Measurements from ENCODE around the gene REV3L. TPM values are rescaled to one million over a fixed set of nuclear protein-coding genes. Genes with fewer than 3 reads are reported as not detected.

Gene REV3L
- total and polyA plus RNA-seq, 2 donors: 33.8 to 132 TPM

GRCh38 chr6:111381123-111381522 lies 101.9 kb downstream of the REV3L start:
- H3K27ac ChIP-seq (ENCODE audit: low read depth): no peak overlapping the region
- no peak overlapping the region for H3K4me3 ChIP-seq (ENCODE audit: low read depth, low read length)
- peaks cover 8% of the 10 kb centered on the region for H3K36me3 ChIP-seq (ENCODE audit: insufficient read depth)
- DNase-seq (ENCODE audit: extremely low spot score): no peak
- H3K4me1 ChIP-seq (ENCODE audit: insufficient read depth): no peaks in the 10 kb centered on the region

- WGBS: 97% methylated on average over 2 of the region's 2 CpGs
- Histone ChIP-seq H3K4me3 (ENCODE audit: low read depth, low read length) (no peak overlapping the region), H3K27ac (ENCODE audit: low read depth) (no peak overlapping the region), H3K36me3 (ENCODE audit: insufficient read depth) (peaks cover 7% of the 10 kb centered on the region), H3K4me1 (ENCODE audit: insufficient read depth) (no peaks in the 10 kb centered on the region)
- DNase-seq (ENCODE audit: extremely low spot score): no peak
These were observed 103.2 kb downstream of the REV3L start for GRCh38 chr6:111379831-111380230.

DNA sequence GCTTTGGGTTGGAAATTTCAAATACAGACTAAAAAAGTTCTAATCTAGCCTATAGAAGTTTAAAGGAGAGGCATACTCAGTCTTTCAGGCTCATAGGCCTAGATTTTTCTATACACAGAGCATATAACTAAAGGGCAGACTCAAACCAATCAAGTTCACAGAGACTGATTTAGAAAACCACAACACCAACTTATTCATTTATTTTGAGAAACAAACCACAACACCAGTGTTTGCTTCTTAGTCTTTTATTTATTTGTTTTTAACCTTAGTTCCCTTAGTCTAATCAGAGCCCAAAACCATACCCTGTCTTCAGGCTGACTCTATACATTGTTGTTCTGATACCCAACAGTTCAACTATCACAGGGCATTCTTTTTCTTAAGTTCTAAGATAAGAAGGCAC lies 103.7 kb downstream of the REV3L start:
- Histone ChIP-seq H3K4me3 (ENCODE audit: low read depth, low read length) (no peak overlapping the region), H3K4me1 (ENCODE audit: insufficient read depth) (no peaks in the 10 kb centered on the region), H3K27ac (ENCODE audit: low read depth) (no peak overlapping the region), H3K36me3 (ENCODE audit: insufficient read depth) (peaks cover 5% of the 10 kb centered on the region)
- DNase-seq (ENCODE audit: extremely low spot score): no peak

GRCh38 chr6:111377558-111378120 lies 105.4 kb downstream of the REV3L start:
- Histone ChIP-seq H3K4me3 (ENCODE audit: low read depth, low read length) (no peak overlapping the region), H3K36me3 (ENCODE audit: insufficient read depth) (peaks cover 7% of the 10 kb centered on the region), H3K27ac (ENCODE audit: low read depth) (no peak overlapping the region), H3K4me1 (ENCODE audit: insufficient read depth) (no peaks in the 10 kb centered on the region)
- WGBS: 96% methylated on average over 2 of the region's 2 CpGs
- DNase-seq (ENCODE audit: extremely low spot score): no peak

DNA sequence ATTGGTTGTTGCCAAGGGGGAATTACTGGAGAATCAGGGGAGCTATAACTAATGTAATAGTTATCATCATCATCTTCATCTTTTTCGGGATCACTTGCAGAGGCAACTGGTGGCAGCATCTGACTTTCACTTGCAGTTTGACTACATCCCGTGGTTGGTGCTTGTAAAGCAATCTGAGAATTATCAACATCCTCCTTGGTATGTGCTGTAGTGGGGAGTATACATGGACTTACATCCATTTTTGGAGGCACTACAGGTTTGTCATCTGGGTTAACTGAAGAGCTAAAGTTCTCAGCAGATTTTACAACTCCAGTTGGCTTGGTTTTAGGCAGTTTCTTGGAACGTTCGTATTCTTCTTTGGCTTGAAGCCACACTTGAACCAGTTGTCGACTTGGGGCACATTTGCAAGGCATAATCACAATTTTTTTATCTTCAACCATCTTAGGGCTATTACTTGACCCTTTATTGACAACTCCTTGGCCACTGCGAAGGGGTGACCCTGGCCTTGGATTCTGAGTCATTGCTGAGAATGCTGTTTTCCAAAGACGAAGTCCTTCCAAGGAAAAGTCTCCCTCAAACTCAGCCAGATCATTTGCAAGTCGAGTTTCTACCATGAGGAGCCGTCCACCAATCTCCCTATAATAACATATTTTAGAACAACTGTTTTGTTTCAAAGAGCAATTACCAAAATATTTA lies 115.5 kb downstream of the REV3L start:
- no peaks in the 10 kb centered on the region for H3K36me3 ChIP-seq (ENCODE audit: insufficient read depth)
- no peak overlapping the region for H3K27ac ChIP-seq (ENCODE audit: low read depth)
- no peak for DNase-seq (ENCODE audit: extremely low spot score)
- H3K4me1 ChIP-seq (ENCODE audit: insufficient read depth): no peaks in the 10 kb centered on the region
- H3K4me3 ChIP-seq (ENCODE audit: low read depth, low read length): no peak overlapping the region
- 36% methylated on average over 9 of the region's 9 CpGs for WGBS

- H3K27ac ChIP-seq (ENCODE audit: low read depth): no peak overlapping the region
- DNase-seq (ENCODE audit: extremely low spot score): no peak
- 38% methylated on average over 5 of the region's 5 CpGs for WGBS
- no peaks in the 10 kb centered on the region for H3K4me1 ChIP-seq (ENCODE audit: insufficient read depth)
- no peaks in the 10 kb centered on the region for H3K36me3 ChIP-seq (ENCODE audit: insufficient read depth)
- H3K4me3 ChIP-seq (ENCODE audit: low read depth, low read length): no peak overlapping the region
These were observed 121.4 kb downstream of the REV3L start for GRCh38 chr6:111361648-111362047.

DNA sequence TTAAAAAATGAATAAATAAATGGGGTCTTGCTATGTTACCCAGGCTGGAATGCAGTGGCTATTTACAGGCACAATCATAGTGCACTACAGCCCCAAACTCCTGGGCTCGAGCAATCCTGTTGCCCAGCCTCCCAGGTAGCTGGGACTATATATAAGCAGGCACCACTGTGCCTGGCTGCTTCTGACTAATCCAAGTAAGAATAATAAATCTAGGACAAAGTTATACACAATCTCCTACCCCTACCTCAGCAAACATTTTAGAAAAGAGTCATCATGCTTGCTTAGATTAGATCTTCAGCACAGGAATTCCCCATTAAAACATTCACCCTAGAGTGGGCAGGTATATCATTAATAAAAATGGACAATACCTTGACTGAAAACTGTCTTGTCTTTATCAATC lies 124.6 kb downstream of the REV3L start:
- Histone ChIP-seq H3K4me1 (ENCODE audit: insufficient read depth) (no peaks in the 10 kb centered on the region), H3K4me3 (ENCODE audit: low read depth, low read length) (no peak overlapping the region), H3K27ac (ENCODE audit: low read depth) (no peak overlapping the region), H3K36me3 (ENCODE audit: insufficient read depth) (no peaks in the 10 kb centered on the region)
- WGBS: 73% methylated on average over 1 of the region's 1 CpG
- DNase-seq (ENCODE audit: extremely low spot score): no peak

DNA sequence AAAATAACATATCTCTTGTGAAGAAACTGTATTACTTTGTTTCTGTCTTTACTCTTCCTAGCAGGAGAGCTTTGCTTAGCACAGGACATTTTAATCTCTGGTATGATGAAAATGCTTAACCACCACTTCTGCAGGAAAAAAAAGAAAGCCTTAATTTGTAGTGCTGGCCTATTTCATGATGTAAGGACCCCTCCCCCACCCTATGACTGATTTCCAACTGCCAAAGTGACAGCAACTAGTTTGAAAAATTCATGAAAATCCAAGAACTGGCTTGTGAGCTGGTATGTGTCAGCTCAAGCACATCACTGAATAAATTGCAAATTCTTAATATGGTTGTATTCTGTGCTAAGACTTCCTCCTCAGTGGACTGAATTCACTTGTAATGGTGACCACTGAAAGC lies 125.3 kb downstream of the REV3L start:
- Histone ChIP-seq H3K27ac (ENCODE audit: low read depth) (no peak overlapping the region), H3K4me3 (ENCODE audit: low read depth, low read length) (no peak overlapping the region), H3K36me3 (ENCODE audit: insufficient read depth) (no peaks in the 10 kb centered on the region), H3K4me1 (ENCODE audit: insufficient read depth) (no peaks in the 10 kb centered on the region)
- no peak for DNase-seq (ENCODE audit: extremely low spot score)

- 99% methylated on average over 1 of the region's 1 CpG for WGBS
- no peaks in the 10 kb centered on the region for H3K36me3 ChIP-seq (ENCODE audit: insufficient read depth)
These were observed 126.5 kb downstream of the REV3L start for GRCh38 chr6:111356551-111356950.

GRCh38 chr6:111354758-111355555 lies 128.1 kb downstream of the REV3L start:
- no peak overlapping the region for H3K4me3 ChIP-seq (ENCODE audit: low read depth, low read length)
- no peak overlapping the region for H3K27ac ChIP-seq (ENCODE audit: low read depth)
- H3K4me1 ChIP-seq (ENCODE audit: insufficient read depth): no peaks in the 10 kb centered on the region
- 93% methylated on average over 3 of the region's 3 CpGs for WGBS
- DNase-seq (ENCODE audit: extremely low spot score): no peak
- H3K36me3 ChIP-seq (ENCODE audit: insufficient read depth): no peaks in the 10 kb centered on the region

More at GRCh38 chr6:111356551-111356950, 126.5 kb downstream of the REV3L start:
- Histone ChIP-seq H3K4me3 (ENCODE audit: low read depth, low read length) (no peak overlapping the region), H3K4me1 (ENCODE audit: insufficient read depth) (no peaks in the 10 kb centered on the region), H3K27ac (ENCODE audit: low read depth) (no peak overlapping the region)
- no peak for DNase-seq (ENCODE audit: extremely low spot score)

GRCh38 chr6:111353912-111354462 lies 129.0 kb downstream of the REV3L start:
- Histone ChIP-seq H3K4me1 (ENCODE audit: insufficient read depth) (no peaks in the 10 kb centered on the region), H3K27ac (ENCODE audit: low read depth) (no peak overlapping the region), H3K36me3 (ENCODE audit: insufficient read depth) (no peaks in the 10 kb centered on the region), H3K4me3 (ENCODE audit: low read depth, low read length) (no peak overlapping the region)
- no peak for DNase-seq (ENCODE audit: extremely low spot score)
- WGBS: 81% methylated on average over 5 of the region's 5 CpGs

DNA sequence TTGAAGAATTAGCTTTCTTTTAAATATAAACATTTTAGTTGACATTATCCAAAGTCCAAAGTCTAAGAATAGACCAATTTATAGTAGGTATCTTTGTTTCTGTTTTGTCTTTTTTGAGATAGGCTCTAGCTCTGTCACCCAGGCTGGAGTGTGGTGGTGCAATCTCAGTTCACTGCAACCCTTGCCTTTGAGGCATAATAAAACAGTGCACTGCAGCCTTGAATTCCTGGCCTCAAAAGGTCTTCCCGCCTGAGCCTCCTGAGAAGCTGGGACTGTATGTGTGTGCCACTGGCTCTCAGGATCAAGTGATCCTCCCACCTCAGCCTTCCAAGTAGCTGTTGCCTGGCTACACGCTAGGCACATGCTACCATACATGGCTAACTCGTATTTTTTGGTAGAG lies 135.4 kb downstream of the REV3L start:
- Histone ChIP-seq H3K27ac (ENCODE audit: low read depth) (no peak overlapping the region), H3K36me3 (ENCODE audit: insufficient read depth) (peaks cover 7% of the 10 kb centered on the region), H3K4me1 (ENCODE audit: insufficient read depth) (no peaks in the 10 kb centered on the region), H3K4me3 (ENCODE audit: low read depth, low read length) (no peak overlapping the region)
- 89% methylated on average over 3 of the region's 3 CpGs for WGBS
- no peak for DNase-seq (ENCODE audit: extremely low spot score)

DNA sequence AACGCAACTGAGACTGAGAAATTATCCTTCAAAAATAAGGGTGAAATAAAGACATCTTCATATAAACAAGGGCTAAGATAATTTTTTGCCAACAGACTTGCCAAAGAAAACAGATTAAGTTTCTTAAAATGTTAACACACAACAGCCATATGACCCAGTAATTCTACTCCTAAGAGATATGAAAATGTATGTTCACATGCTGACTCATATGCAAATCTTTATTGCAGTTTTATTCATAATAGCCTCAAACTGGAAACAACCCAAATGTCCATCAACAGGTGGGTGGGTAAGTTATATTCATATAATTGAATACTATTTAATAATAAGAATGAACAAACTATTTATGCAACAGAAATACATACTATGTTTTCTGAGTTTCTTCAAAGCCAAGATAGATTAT lies 140.1 kb downstream of the REV3L start:
- H3K36me3 ChIP-seq (ENCODE audit: insufficient read depth): peaks cover 4% of the 10 kb centered on the region
- no peak overlapping the region for H3K4me3 ChIP-seq (ENCODE audit: low read depth, low read length)

GRCh38 chr6:111339294-111339693 lies 143.7 kb downstream of the REV3L start:
- WGBS: 73% methylated on average over 1 of the region's 1 CpG
- no peaks in the 10 kb centered on the region for H3K36me3 ChIP-seq (ENCODE audit: insufficient read depth)
- H3K4me3 ChIP-seq (ENCODE audit: low read depth, low read length): no peak overlapping the region
- H3K27ac ChIP-seq (ENCODE audit: low read depth): no peak overlapping the region
- DNase-seq (ENCODE audit: extremely low spot score): no peak
- no peaks in the 10 kb centered on the region for H3K4me1 ChIP-seq (ENCODE audit: insufficient read depth)

More for the DNA sequence above, 140.1 kb downstream of the REV3L start:
- no peak for DNase-seq (ENCODE audit: extremely low spot score)
- Histone ChIP-seq H3K4me1 (ENCODE audit: insufficient read depth) (no peaks in the 10 kb centered on the region), H3K27ac (ENCODE audit: low read depth) (no peak overlapping the region)
- WGBS: 71% methylated on average over 1 of the region's 1 CpG

All from urinary bladder (tissue), 4 donors.